Liver (tissue), 9 donors: ENCODE data around the gene DPM3. TPM values are rescaled to one million over a fixed set of nuclear protein-coding genes. Genes with fewer than 3 reads are reported as not detected.

ENCODE experiments used
- DNase-seq: peaks from one replicate; pipeline ENCODE4 v3.0.0-alpha.2; 2017; ENCODE audit warnings: low spot score
- H3K27ac ChIP-seq, 2 donors: one replicate each; pipeline ENCODE4 v1.7.0; 2013; ENCODE audit warnings: inconsistent platforms in 2 of 2, low read length in 2 of 2, control low read depth in 1 of 2, low read depth in 1 of 2, mild to moderate bottlenecking in 1 of 2
- H3K27me3 ChIP-seq, 4 donors: one replicate each; pipeline versions ENCODE4 v1.6.1 to v1.7.0; 2013; ENCODE audit warnings: low read length in 3 of 4, inconsistent platforms in 1 of 4, mild to moderate bottlenecking in 1 of 4, moderate library complexity in 1 of 4; ENCODE audit not compliant: control insufficient read depth in 4 of 4, insufficient read depth in 4 of 4
- H3K36me3 ChIP-seq, 4 donors: one replicate each; pipeline versions ENCODE4 v1.6.1 to v1.7.0; 2013; ENCODE audit warnings: low read length in 3 of 4, mild to moderate bottlenecking in 3 of 4, low read depth in 1 of 4, moderate library complexity in 1 of 4; ENCODE audit not compliant: control insufficient read depth in 4 of 4, insufficient read depth in 3 of 4
- H3K4me1 ChIP-seq, 4 donors: one replicate each; pipeline versions ENCODE4 v1.6.1 to v1.7.0; 2013; ENCODE audit warnings: low read length in 3 of 4, mild to moderate bottlenecking in 3 of 4, moderate library complexity in 1 of 4; ENCODE audit not compliant: control insufficient read depth in 4 of 4, insufficient read depth in 4 of 4
- H3K4me3 ChIP-seq, 3 donors: one replicate each; pipeline versions ENCODE4 v1.6.1 to v1.7.0; 2013; ENCODE audit warnings: low read length in 3 of 3, control low read depth in 1 of 3, low read depth in 1 of 3, mild to moderate bottlenecking in 1 of 3
- H3K9ac ChIP-seq, 2 donors: one replicate each; pipeline ENCODE4 v1.7.0; 2013; ENCODE audit warnings: low read length in 2 of 2, mild to moderate bottlenecking in 2 of 2, moderate library complexity in 2 of 2, control low read depth in 1 of 2, low read depth in 1 of 2
- H3K9me3 ChIP-seq, 4 donors: one replicate each; pipeline versions ENCODE4 v1.6.1 to v1.7.0; 2013; ENCODE audit warnings: low read length in 3 of 4; ENCODE audit not compliant: control insufficient read depth in 4 of 4
- EGR1 ChIP-seq, 2 donors: IDR thresholded peaks; 2 replicates each; pipeline ENCODE4 v1.6.1; 2016 to 2018; ENCODE audit warnings: antibody characterized with exemption in 2 of 2, low read depth in 2 of 2
- FOXA1 ChIP-seq: IDR thresholded peaks from 2 replicates; pipeline ENCODE4 v1.6.1; 2016; ENCODE audit warnings: antibody characterized with exemption
- FOXA2 ChIP-seq: IDR thresholded peaks from 2 replicates; pipeline ENCODE4 v1.6.1; 2016; ENCODE audit warnings: antibody characterized with exemption
- GABPA ChIP-seq, 2 donors: IDR thresholded peaks in 1 of 2; conservative IDR thresholded peaks in 1 of 2; 2 replicates each; pipeline ENCODE4 v1.6.1; 2016; ENCODE audit warnings: antibody characterized with exemption in 2 of 2, mild to moderate bottlenecking in 1 of 2, moderate library complexity in 1 of 2
- HNF4A ChIP-seq, 2 donors: conservative IDR thresholded peaks; 2 replicates each; pipeline ENCODE4 v1.6.1; 2016; ENCODE audit warnings: antibody characterized with exemption in 2 of 2, mild to moderate bottlenecking in 2 of 2
- HNF4G ChIP-seq: IDR thresholded peaks from 2 replicates; pipeline ENCODE4 v1.6.1; 2016; ENCODE audit warnings: antibody characterized with exemption
- JUND ChIP-seq, 2 donors: IDR thresholded peaks; 2 replicates each; pipeline ENCODE4 v1.6.1; 2016; ENCODE audit warnings: antibody characterized with exemption in 2 of 2
- NR2F2 ChIP-seq: IDR thresholded peaks from 2 replicates; pipeline ENCODE4 v1.6.1; 2016; ENCODE audit warnings: antibody characterized with exemption
- RAD21 ChIP-seq, 2 donors: IDR thresholded peaks; 2 replicates each; pipeline ENCODE4 v1.6.1; 2016; ENCODE audit warnings: antibody characterized with exemption in 2 of 2, mild to moderate bottlenecking in 2 of 2
- RXRA ChIP-seq, 2 donors: IDR thresholded peaks; 2 replicates each; pipeline ENCODE4 v1.6.1; 2017 to 2018; ENCODE audit warnings: antibody characterized with exemption in 2 of 2, mild to moderate bottlenecking in 1 of 2
- SP1 ChIP-seq: IDR thresholded peaks from 2 replicates; pipeline ENCODE4 v1.6.1; 2018; ENCODE audit warnings: antibody characterized with exemption, mild to moderate bottlenecking
- TAF1 ChIP-seq: conservative IDR thresholded peaks from 2 replicates; pipeline ENCODE4 v1.6.1; 2016; ENCODE audit warnings: antibody characterized with exemption, mild to moderate bottlenecking
- YY1 ChIP-seq: IDR thresholded peaks from 2 replicates; pipeline ENCODE4 v1.6.1; 2016; ENCODE audit warnings: antibody characterized with exemption, mild to moderate bottlenecking
- WGBS: extraction: QIAGEN DNeasy Blood & Tissue Kit; methylation state at CpG from one replicate; pipeline ENCODE4 v1.1.7; 2013; 5-methylcytosine and 5-hydroxymethylcytosine counted together
- polyA plus RNA-seq, 2 donors: library from polyadenylated mRNA; stranded (reverse) in 1 of 2; unstranded in 1 of 2; fragments of 200-250 nt in 1 of 2; fragments of >200 nt in 1 of 2; fragmentation: Nextera tagmentation in 1 of 2; extraction: Ambion mirVana in 1 of 2; gene quantifications; one replicate each; pipeline versions ENCODE4 v1.2.1 to v1.2.3, GENCODE V29; 2013 to 2015
- total RNA-seq, 2 donors: library from RNA; depleted of rRNA; stranded (reverse); fragments of >200 nt; gene quantifications; one replicate each; pipeline ENCODE4 v1.2.3, GENCODE V29; 2014
- TF ChIP-seq, protein P1 (sequence below): IDR thresholded peaks from 2 replicates; pipeline ENCODE4 v1.6.1; 2016; ENCODE audit warnings: antibody characterized with exemption
- TF ChIP-seq, protein P2 (sequence below): fragments of 150-350 bp; IDR thresholded peaks from 2 replicates; pipeline ENCODE4 v1.5.1; 2017; ENCODE audit warnings: improper control_type of control experiment, low read depth, low read length; ENCODE audit not compliant: missing input control
- TF ChIP-seq, protein P3 (sequence below): IDR thresholded peaks from 2 replicates; pipeline ENCODE4 v1.6.1; 2016; ENCODE audit warnings: antibody characterized with exemption
- TF ChIP-seq, protein P4 (sequence below): IDR thresholded peaks from 2 replicates; pipeline ENCODE4 v1.6.1; 2016; ENCODE audit warnings: antibody characterized with exemption
- TF ChIP-seq, protein P5 (sequence below): IDR thresholded peaks from 2 replicates; pipeline ENCODE4 v1.6.1; 2016; ENCODE audit warnings: antibody characterized with exemption, mild to moderate bottlenecking
- donor health status: healthy.
- donor health status: healthy.
- donor health status: healthy.
- donor health status: healthy.
- donor health status: healthy.

Gene DPM3
- total and polyA plus RNA-seq, 4 donors, result 27.3 to 134 (median 69.1) TPM

DNA sequence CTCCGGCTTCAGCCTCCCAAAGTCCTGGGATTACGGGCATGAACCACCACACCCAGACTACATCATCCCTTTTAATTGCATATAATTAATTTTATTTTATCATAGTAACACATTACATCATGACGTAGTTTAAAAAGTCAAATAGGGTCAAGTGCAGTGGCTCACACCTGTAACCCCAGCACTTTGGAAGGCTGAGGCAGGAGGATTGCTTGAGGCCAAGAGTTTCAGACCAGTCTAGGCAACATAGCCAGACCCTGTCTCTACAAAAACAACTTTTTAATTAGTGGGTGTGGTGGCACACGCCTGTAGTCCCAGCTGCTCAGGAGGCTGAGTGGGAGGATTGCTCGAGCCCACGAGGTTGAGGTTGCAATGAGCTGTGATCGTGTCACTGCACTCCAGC lies 41.0 kb downstream of the DPM3 start:
- 88% methylated on average over 7 of the region's 7 CpGs for WGBS
- TF ChIP-seq FOXA1, result no peak
- TF ChIP-seq JUND (IDR thresholded peaks at IDR 0.05), result no peak
- no peak for TF ChIP-seq NR2F2
- no peak for TF ChIP-seq YY1
- TF ChIP-seq TAF1, result no peak
- no peak for TF ChIP-seq HNF4A (conservative IDR thresholded peaks at IDR 0.05)
- TF ChIP-seq GABPA (IDR thresholded peaks at IDR 0.05 in 1 of 2, conservative IDR thresholded peaks at IDR 0.05 in 1 of 2), result no peak
- TF ChIP-seq, protein P1, sequence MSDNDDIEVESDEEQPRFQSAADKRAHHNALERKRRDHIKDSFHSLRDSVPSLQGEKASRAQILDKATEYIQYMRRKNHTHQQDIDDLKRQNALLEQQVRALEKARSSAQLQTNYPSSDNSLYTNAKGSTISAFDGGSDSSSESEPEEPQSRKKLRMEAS, result no peak
- no peak for TF ChIP-seq HNF4G
- no peak for TF ChIP-seq RAD21 (IDR thresholded peaks at IDR 0.05)
- TF ChIP-seq FOXA2, result no peak
- TF ChIP-seq, protein P2, sequence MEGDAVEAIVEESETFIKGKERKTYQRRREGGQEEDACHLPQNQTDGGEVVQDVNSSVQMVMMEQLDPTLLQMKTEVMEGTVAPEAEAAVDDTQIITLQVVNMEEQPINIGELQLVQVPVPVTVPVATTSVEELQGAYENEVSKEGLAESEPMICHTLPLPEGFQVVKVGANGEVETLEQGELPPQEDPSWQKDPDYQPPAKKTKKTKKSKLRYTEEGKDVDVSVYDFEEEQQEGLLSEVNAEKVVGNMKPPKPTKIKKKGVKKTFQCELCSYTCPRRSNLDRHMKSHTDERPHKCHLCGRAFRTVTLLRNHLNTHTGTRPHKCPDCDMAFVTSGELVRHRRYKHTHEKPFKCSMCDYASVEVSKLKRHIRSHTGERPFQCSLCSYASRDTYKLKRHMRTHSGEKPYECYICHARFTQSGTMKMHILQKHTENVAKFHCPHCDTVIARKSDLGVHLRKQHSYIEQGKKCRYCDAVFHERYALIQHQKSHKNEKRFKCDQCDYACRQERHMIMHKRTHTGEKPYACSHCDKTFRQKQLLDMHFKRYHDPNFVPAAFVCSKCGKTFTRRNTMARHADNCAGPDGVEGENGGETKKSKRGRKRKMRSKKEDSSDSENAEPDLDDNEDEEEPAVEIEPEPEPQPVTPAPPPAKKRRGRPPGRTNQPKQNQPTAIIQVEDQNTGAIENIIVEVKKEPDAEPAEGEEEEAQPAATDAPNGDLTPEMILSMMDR, result no peak
- TF ChIP-seq, protein P3, sequence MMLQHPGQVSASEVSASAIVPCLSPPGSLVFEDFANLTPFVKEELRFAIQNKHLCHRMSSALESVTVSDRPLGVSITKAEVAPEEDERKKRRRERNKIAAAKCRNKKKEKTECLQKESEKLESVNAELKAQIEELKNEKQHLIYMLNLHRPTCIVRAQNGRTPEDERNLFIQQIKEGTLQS, result no peak
- TF ChIP-seq SP1, result no peak
- TF ChIP-seq, protein P4, sequence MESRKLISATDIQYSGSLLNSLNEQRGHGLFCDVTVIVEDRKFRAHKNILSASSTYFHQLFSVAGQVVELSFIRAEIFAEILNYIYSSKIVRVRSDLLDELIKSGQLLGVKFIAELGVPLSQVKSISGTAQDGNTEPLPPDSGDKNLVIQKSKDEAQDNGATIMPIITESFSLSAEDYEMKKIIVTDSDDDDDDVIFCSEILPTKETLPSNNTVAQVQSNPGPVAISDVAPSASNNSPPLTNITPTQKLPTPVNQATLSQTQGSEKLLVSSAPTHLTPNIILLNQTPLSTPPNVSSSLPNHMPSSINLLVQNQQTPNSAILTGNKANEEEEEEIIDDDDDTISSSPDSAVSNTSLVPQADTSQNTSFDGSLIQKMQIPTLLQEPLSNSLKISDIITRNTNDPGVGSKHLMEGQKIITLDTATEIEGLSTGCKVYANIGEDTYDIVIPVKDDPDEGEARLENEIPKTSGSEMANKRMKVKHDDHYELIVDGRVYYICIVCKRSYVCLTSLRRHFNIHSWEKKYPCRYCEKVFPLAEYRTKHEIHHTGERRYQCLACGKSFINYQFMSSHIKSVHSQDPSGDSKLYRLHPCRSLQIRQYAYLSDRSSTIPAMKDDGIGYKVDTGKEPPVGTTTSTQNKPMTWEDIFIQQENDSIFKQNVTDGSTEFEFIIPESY, result no peak
- TF ChIP-seq, protein P5, sequence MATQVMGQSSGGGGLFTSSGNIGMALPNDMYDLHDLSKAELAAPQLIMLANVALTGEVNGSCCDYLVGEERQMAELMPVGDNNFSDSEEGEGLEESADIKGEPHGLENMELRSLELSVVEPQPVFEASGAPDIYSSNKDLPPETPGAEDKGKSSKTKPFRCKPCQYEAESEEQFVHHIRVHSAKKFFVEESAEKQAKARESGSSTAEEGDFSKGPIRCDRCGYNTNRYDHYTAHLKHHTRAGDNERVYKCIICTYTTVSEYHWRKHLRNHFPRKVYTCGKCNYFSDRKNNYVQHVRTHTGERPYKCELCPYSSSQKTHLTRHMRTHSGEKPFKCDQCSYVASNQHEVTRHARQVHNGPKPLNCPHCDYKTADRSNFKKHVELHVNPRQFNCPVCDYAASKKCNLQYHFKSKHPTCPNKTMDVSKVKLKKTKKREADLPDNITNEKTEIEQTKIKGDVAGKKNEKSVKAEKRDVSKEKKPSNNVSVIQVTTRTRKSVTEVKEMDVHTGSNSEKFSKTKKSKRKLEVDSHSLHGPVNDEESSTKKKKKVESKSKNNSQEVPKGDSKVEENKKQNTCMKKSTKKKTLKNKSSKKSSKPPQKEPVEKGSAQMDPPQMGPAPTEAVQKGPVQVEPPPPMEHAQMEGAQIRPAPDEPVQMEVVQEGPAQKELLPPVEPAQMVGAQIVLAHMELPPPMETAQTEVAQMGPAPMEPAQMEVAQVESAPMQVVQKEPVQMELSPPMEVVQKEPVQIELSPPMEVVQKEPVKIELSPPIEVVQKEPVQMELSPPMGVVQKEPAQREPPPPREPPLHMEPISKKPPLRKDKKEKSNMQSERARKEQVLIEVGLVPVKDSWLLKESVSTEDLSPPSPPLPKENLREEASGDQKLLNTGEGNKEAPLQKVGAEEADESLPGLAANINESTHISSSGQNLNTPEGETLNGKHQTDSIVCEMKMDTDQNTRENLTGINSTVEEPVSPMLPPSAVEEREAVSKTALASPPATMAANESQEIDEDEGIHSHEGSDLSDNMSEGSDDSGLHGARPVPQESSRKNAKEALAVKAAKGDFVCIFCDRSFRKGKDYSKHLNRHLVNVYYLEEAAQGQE, result no peak
- TF ChIP-seq EGR1 (IDR thresholded peaks at IDR 0.05; ENCODE audit: low read depth in 2 of 2), result no peak
- Histone ChIP-seq H3K27me3 (no peaks in the 10 kb centered on the region), H3K36me3 (no peaks in the 10 kb centered on the region), H3K9me3 (no peaks in the 10 kb centered on the region), H3K4me1 (peaks cover 3 to 20% (median 6%) of the 10 kb centered on the region in 4 donors), H3K9ac (no peak overlapping the region), H3K4me3 (no peak overlapping the region), H3K27ac (no peak overlapping the region)
- DNase-seq, result no peak

DNA sequence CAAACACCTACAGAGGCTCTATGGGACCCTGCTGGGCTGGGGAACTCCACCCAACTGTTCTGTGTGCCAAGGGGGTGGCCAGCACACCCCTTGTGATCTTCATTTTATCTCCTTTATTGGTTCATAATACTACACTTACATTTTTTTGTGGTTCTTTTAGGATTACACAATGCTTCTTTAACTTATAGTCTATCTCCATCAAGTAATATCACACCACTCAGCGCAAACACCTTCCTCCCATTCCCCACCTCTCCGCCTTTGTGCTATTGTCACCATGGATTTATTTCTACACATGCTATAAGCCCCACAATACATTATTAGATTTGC lies 45.7 kb downstream of the DPM3 start:
- no peak overlapping the region for H3K4me3 ChIP-seq
- TF ChIP-seq, protein P3, result no peak
- TF ChIP-seq FOXA2 (no peak), HNF4G (no peak), GABPA (IDR thresholded peaks at IDR 0.05 in 1 of 2, conservative IDR thresholded peaks at IDR 0.05 in 1 of 2) (no peak), YY1 (no peak), JUND (IDR thresholded peaks at IDR 0.05) (no peak), RXRA (IDR thresholded peaks at IDR 0.05) (no peak), SP1 (no peak), HNF4A (conservative IDR thresholded peaks at IDR 0.05) (no peak), RAD21 (IDR thresholded peaks at IDR 0.05) (no peak), FOXA1 (no peak)
- TF ChIP-seq, protein P2, result no peak
- TF ChIP-seq, protein P4, result no peak
- H3K4me1 ChIP-seq, result peaks cover 3 to 22% (median 14%) of the 10 kb centered on the region in 4 donors
- peak overlapping the region in 1 of 2 donors; percentile 2 for H3K27ac ChIP-seq
- no peaks in the 10 kb centered on the region for H3K36me3 ChIP-seq
- no peaks in the 10 kb centered on the region for H3K27me3 ChIP-seq
- DNase-seq, result no peak
- 77% methylated on average over 2 of the region's 2 CpGs for WGBS
- no peaks in the 10 kb centered on the region for H3K9me3 ChIP-seq
- peak overlapping the region in 1 of 2 donors; percentile 17 for H3K9ac ChIP-seq
